Measurements from ENCODE around the gene RGL1. TPM values are rescaled to one million over a fixed set of nuclear protein-coding genes. Genes with fewer than 3 reads are reported as not detected.

RGL1 gene
- total RNA-seq, 4 donors from 2014 or later, result 4.0 to 5.1 (median 4.8) TPM

DNA sequence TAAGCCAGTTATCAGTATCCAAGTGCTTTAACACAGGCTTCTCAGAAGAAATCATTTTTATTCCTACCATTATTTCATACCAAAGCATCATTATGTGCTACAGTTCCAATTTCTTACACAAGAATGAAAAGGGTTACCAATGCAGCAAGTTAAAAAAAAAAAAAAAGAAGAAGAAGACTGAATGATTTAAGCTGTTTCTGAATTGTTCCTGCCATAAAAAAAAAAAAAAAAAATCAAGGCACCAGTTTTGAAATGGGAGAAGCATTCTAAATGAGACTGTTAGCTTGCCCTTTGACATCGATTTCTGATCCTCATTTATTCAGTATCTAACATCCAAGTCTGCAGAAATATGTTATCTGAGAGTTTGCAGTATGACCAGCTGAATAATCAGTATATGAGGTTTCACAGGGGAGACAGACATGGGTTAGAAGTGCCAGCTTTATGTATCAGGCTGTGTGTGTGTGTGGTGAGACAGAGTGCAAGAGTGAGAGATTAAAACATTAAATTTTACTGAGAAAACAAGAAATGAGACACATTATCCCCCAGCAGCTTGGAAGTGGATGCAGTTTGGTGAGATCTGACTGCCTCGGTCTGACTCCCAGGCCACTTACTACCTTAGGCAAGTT, 126.8 kb downstream of the RGL1 start:
- Histone ChIP-seq H3K27ac (peak overlapping the region in 3 of 4 donors; percentile 4 to 52 (median 15)), H3K4me3 (no peak overlapping the region), H3K27me3 (no peaks in the 10 kb centered on the region), H3K36me3 (no peaks in the 10 kb centered on the region), H3K4me1 (peaks cover 4 to 9% of the 10 kb centered on the region in 2 donors), H3K9me3 (no peaks in the 10 kb centered on the region)
- TF ChIP-seq CTCF (IDR thresholded peaks at IDR 0.05 in 4 of 5, conservative IDR thresholded peaks at IDR 0.05 in 1 of 5) (no peak), POLR2A (IDR thresholded peaks at IDR 0.05) (no peak)
- in situ Hi-C loops (cut with MboI; ENCODE audit: low sequenced_read_pairs in 4 of 4) (no loop called here), intact Hi-C loops (cut with DNase I; ENCODE audit: low total_unique reads) (no loop called here)
- DNase-seq, result no peak
- ATAC-seq, result no peak

- DNase-seq, result peak; percentile 41 to 68
- TF ChIP-seq CTCF (IDR thresholded peaks at IDR 0.05 in 4 of 5, conservative IDR thresholded peaks at IDR 0.05 in 1 of 5) (no peak), POLR2A (IDR thresholded peaks at IDR 0.05) (no peak)
- Histone ChIP-seq H3K36me3 (no peaks in the 10 kb centered on the region), H3K4me3 (peak overlapping the region in 2 of 4 donors; percentile 4 to 13), H3K27ac (peak overlapping the region; percentile 4 to 52 (median 19)), H3K27me3 (no peaks in the 10 kb centered on the region), H3K4me1 (peaks cover 4 to 9% of the 10 kb centered on the region in 2 donors), H3K9me3 (no peaks in the 10 kb centered on the region)
- intact Hi-C loops (cut with DNase I; ENCODE audit: low total_unique reads), result no loop called here
- in situ Hi-C loops (cut with MboI; ENCODE audit: low sequenced_read_pairs in 4 of 4), result no loop called here
- ATAC-seq, result peak; percentile 53 to 63
These were observed 127.5 kb downstream of the RGL1 start for GRCh38 chr1:183932412-183932811.

DNA sequence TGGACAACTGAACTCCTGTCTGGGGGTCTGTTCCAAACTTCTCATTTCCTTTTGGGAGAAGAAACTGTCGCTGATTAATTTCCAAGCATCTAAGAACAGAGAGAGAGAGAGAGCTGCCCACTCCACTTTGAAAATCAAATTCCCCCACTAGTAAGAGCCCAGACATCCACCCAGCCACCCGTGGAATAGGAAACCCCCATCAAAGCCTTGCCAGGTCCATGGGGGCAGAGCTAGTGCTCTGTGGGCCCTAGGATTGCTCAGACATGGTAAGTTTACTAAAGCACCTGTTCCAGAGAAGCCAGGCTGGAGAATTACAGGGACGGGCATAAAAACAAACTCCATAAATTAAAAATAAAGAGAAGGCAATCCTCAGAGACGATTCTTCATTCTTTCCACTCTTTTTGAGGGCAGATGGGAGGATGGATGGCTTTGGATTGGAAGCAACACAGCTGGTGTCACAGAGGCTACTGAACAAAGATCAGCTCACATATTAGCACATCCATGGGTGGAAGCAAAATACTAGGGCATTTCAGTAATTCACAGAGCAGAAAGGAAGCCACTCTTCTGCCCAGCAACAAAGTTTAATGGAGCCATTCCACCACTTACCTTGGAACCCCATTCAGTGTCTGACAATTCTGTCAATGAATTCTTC, 128.7 kb downstream of the RGL1 start:
- intact Hi-C loops (cut with DNase I; ENCODE audit: low total_unique reads), result no loop called here
- TF ChIP-seq CTCF (IDR thresholded peaks at IDR 0.05 in 4 of 5, conservative IDR thresholded peaks at IDR 0.05 in 1 of 5) (no peak), POLR2A (IDR thresholded peaks at IDR 0.05) (no peak)
- no peak overlapping the region for H3K4me3 ChIP-seq

GRCh38 chr1:183934314-183934713, 129.4 kb downstream of the RGL1 start:
- H3K27me3 ChIP-seq, result no peaks in the 10 kb centered on the region
- H3K9me3 ChIP-seq, result no peaks in the 10 kb centered on the region
- no peak for DNase-seq
- no peak for ATAC-seq
- peaks cover 4 to 9% of the 10 kb centered on the region in 2 donors for H3K4me1 ChIP-seq
- no peaks in the 10 kb centered on the region for H3K36me3 ChIP-seq
- in situ Hi-C loops (cut with MboI; ENCODE audit: low sequenced_read_pairs in 4 of 4), result no loop called here
- intact Hi-C loops (cut with DNase I; ENCODE audit: low total_unique reads), result no loop called here
- H3K4me3 ChIP-seq, result no peak overlapping the region
- H3K27ac ChIP-seq, result peak overlapping the region in 2 of 4 donors; percentile 15 to 20
- no peak for TF ChIP-seq CTCF (IDR thresholded peaks at IDR 0.05 in 4 of 5, conservative IDR thresholded peaks at IDR 0.05 in 1 of 5)

More for the DNA sequence above, 128.7 kb downstream of the RGL1 start:
- no peaks in the 10 kb centered on the region for H3K27me3 ChIP-seq
- H3K4me1 ChIP-seq, result peaks cover 4 to 9% of the 10 kb centered on the region in 2 donors
- in situ Hi-C loops (cut with MboI; ENCODE audit: low sequenced_read_pairs in 4 of 4), result no loop called here
- H3K9me3 ChIP-seq, result no peaks in the 10 kb centered on the region
- DNase-seq (no peak), ATAC-seq (no peak)
- H3K27ac ChIP-seq, result peak overlapping the region in 1 of 4 donors; percentile 20
- no peaks in the 10 kb centered on the region for H3K36me3 ChIP-seq
